WTC11 (cell line): ENCODE results near the gene NPB. TPM values are rescaled to one million over a fixed set of nuclear protein-coding genes. Genes with fewer than 3 reads are reported as not detected.
A peak's percentile ranks its signal among the peaks of the same experiment; 100 is the strongest.

Experiments used
- ATAC-seq: fragments of 200-7000 bp; cut with Tn5 transposase; 2 replicates; pipeline ENCODE4 v1.10.0; 2021; ENCODE audit warnings: mild to moderate bottlenecking, moderate library complexity
- CTCF ChIA-PET: fragments of 300-600 bp; sonication (Branson Sonifier 250); formaldehyde crosslinking; loops from one replicate; lab custom pipeline; 2021; ENCODE audit warnings: antibody characterized with exemption; lab: Charles Lee
- POLR2A ChIA-PET: fragments of 350-600 bp; sonication (Branson Sonifier 250); formaldehyde crosslinking; loops from one replicate; lab custom pipeline; 2021; ENCODE audit warnings: antibody characterized with exemption; lab: Charles Lee
- DNase-seq: peaks from one replicate; pipeline ENCODE4 v3.0.0; 2021; ENCODE audit warnings: low spot score
- H3K27ac Mint-ChIP-seq: 2 replicates; pipeline ENCODE4 v1.8.0; 2021; ENCODE audit warnings: mixed read lengths
- H3K27me3 Mint-ChIP-seq: 2 replicates; pipeline ENCODE4 v1.8.0; 2021; ENCODE audit warnings: low read depth, mild to moderate bottlenecking, moderate library complexity, mixed read lengths
- H3K36me3 Mint-ChIP-seq: 2 replicates; pipeline ENCODE4 v1.8.0; 2021; ENCODE audit warnings: mixed read lengths
- H3K4me1 Mint-ChIP-seq: 2 replicates; pipeline ENCODE4 v1.8.0; 2022; ENCODE audit warnings: mixed read lengths
- H3K4me3 Mint-ChIP-seq: 2 replicates; pipeline ENCODE4 v1.8.0; 2021; ENCODE audit warnings: mild to moderate bottlenecking, moderate library complexity, mixed read lengths
- H3K9me3 Mint-ChIP-seq: 2 replicates; pipeline ENCODE4 v1.8.0; 2021; ENCODE audit warnings: mixed read lengths
- FOXP1 ChIP-seq: sonication (generic); formaldehyde crosslinking; IDR thresholded peaks from 2 replicates; pipeline ENCODE4 v1.8.0; 2022; ENCODE audit warnings: missing genetic modification reagents, mild to moderate bottlenecking, moderate library complexity, borderline replicate concordance
- GTF2I ChIP-seq: fragments of 250-450 bp; sonication (Bioruptor Pico); conservative IDR thresholded peaks from 2 replicates; pipeline ENCODE4 v1.4.0; 2021; ENCODE audit warnings: mild to moderate bottlenecking
- HMGA2 ChIP-seq: fragments of 250-450 bp; sonication (Bioruptor Pico); IDR thresholded peaks from 2 replicates; pipeline ENCODE4 v1.4.0; 2021; ENCODE audit warnings: mild to moderate bottlenecking, moderate library complexity
- JUN ChIP-seq: sonication (generic); formaldehyde crosslinking; IDR thresholded peaks from 2 replicates; pipeline ENCODE4 v1.8.0; 2023; ENCODE audit warnings: mild to moderate bottlenecking, missing genetic modification reagents
- PRRX2 ChIP-seq: fragments of 250-450 bp; sonication (Bioruptor Pico); IDR thresholded peaks from 2 replicates; pipeline ENCODE4 v1.8.0; 2021; ENCODE audit warnings: mild to moderate bottlenecking
- TCF7 ChIP-seq: sonication (generic); formaldehyde crosslinking; IDR thresholded peaks from 2 replicates; pipeline ENCODE4 v1.8.0; 2022; ENCODE audit warnings: mild to moderate bottlenecking, low read depth, missing genetic modification reagents, moderate library complexity
- ZBTB21 ChIP-seq: sonication (generic); formaldehyde crosslinking; IDR thresholded peaks from 2 replicates; pipeline ENCODE4 v1.8.1; 2023; ENCODE audit warnings: mild to moderate bottlenecking, missing genetic modification reagents, borderline replicate concordance
- ZBTB43 ChIP-seq: sonication (generic); formaldehyde crosslinking; IDR thresholded peaks from 2 replicates; pipeline ENCODE4 v1.8.1; 2023; ENCODE audit warnings: mild to moderate bottlenecking, missing genetic modification reagents
- ZNF317 ChIP-seq: sonication (generic); formaldehyde crosslinking; IDR thresholded peaks from 2 replicates; pipeline ENCODE4 v1.8.1; 2023; ENCODE audit warnings: low read depth, mild to moderate bottlenecking, moderate library complexity, missing genetic modification reagents, borderline replicate concordance
- ZNF396 ChIP-seq: fragments of 250-450 bp; sonication (Bioruptor Pico); IDR thresholded peaks from 2 replicates; pipeline ENCODE4 v1.8.0; 2021; ENCODE audit warnings: mild to moderate bottlenecking, moderate library complexity, borderline replicate concordance
- ZNF423 ChIP-seq: fragments of 250-450 bp; sonication (Bioruptor Pico); IDR thresholded peaks from 2 replicates; pipeline ENCODE4 v2.1.2; 2022; ENCODE audit warnings: mild to moderate bottlenecking, moderate library complexity
- ZNF425 ChIP-seq: fragments of 250-450 bp; sonication (Bioruptor Pico); conservative IDR thresholded peaks from 2 replicates; pipeline ENCODE4 v1.9.0; 2021; ENCODE audit warnings: mild to moderate bottlenecking
- ZSCAN18 ChIP-seq: fragments of 250-450 bp; sonication (Bioruptor Pico); IDR thresholded peaks from 2 replicates; pipeline ENCODE4 v2.1.2; 2022; ENCODE audit warnings: mild to moderate bottlenecking, moderate library complexity
- total RNA-seq: library from RNA; stranded (reverse); gene quantifications from 3 replicates; pipeline ENCODE4 v1.2.3, GENCODE V29; 2021
- TF ChIP-seq, protein P1 (sequence below): sonication (generic); formaldehyde crosslinking; IDR thresholded peaks from 2 replicates; pipeline ENCODE4 v1.8.1; 2023; ENCODE audit warnings: mild to moderate bottlenecking, missing genetic modification reagents, moderate library complexity
- TF ChIP-seq, protein P2 (sequence below): sonication (generic); formaldehyde crosslinking; IDR thresholded peaks from 2 replicates; pipeline ENCODE4 v1.8.0; 2023; ENCODE audit warnings: mild to moderate bottlenecking, missing genetic modification reagents

NPB gene
- total RNA-seq, 1 experiment from 2014 or later = 1.9 TPM

DNA sequence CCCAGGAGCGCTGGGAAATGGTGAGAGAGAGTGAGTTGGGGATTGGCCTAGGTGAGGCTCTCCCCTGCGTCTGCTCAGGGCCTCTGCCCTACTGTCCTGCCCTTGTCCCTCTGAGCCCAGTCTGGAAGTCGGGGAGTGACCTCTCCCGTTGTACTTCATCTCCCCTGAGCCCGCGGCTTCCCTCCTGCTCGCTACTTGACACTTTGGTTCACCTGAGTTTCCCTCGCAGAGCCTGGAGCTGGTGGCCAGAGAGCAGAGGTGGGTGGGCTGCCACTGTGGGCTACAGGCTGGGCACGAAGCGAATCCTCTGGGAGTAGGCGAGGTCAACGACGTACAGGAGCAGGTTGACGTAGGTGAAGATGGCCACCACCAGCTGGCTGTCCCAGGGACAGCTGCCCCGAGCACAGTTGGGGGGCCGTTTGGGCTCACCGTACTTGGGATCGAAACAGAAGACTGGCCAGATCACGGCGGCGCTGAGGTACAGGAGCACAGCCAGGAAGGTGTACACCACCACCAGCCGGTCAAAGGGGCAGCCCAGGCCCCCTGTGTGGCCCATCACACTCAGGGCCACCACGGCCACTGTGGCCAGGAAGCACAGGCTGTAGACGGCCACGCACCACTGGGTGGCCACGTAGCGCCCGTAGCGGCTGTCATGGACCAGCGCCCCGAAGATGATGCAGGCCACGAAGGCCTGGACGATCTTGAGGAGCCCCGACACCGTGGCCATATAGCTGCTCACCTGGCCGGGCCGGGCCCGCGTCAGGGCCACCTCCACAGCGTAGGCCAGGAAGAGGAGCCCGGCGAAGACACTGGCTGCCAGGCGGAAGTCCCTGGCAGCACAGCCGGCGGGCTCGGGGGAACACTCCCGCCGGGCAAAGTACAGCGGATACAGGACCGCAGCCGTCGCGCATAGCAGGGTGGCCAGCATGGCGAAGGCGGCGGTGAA is 38.8 kb downstream of the NPB start:
- no peak overlapping the region for H3K27ac Mint-ChIP-seq
- no peaks in the 10 kb centered on the region for H3K36me3 Mint-ChIP-seq
- H3K27me3 Mint-ChIP-seq = peaks cover 23% of the 10 kb centered on the region
- H3K4me3 Mint-ChIP-seq = no peak overlapping the region
- DNase-seq = no peak
- no peak for ATAC-seq
- peaks cover 20% of the 10 kb centered on the region for H3K4me1 Mint-ChIP-seq
- TF ChIP-seq ZNF425 (CRISPR knock-in tag) (no peak), TCF7 (CRISPR knock-in tag) (no peak), HMGA2 (CRISPR knock-in tag) (no peak)
- H3K9me3 Mint-ChIP-seq = no peaks in the 10 kb centered on the region
- ChIA-PET CTCF (interaction anchor here (0.6 to 3.2 kb wide), 8 partner anchors 13 to 82 kb away, joined by 3 to 16 read pairs (median 4); partner anchors contain the start of genes CENPX and MAFG), POLR2A (interaction anchor here (1.2 kb wide), 1 partner anchor 9 kb away, joined by 3 read pairs; no protein-coding TSS in a partner anchor)

GRCh38 chr17:81941484-81942166 is 39.6 kb downstream of the NPB start:
- CTCF ChIA-PET = interaction anchor here (1.0 to 3.2 kb wide), 5 partner anchors 14 to 81 kb away, joined by 3 to 16 read pairs (median 4); partner anchors contain the start of genes CENPX and MAFG
- Mint-ChIP-seq H3K4me3 (peak overlapping the region; percentile 22), H3K9me3 (no peaks in the 10 kb centered on the region), H3K4me1 (peaks cover 12% of the 10 kb centered on the region; the same call in 1 of the 2 replicates), H3K36me3 (no peaks in the 10 kb centered on the region), H3K27me3 (peaks cover 23% of the 10 kb centered on the region), H3K27ac (no peak overlapping the region)
- TF ChIP-seq ZBTB43 (CRISPR knock-in tag) (no peak), FOXP1 (no peak), GTF2I (CRISPR knock-in tag) (no peak), PRRX2 (CRISPR knock-in tag) (no peak), ZNF423 (CRISPR knock-in tag) (0 out of 2 replicates have a peak, but pooled peaks have one; percentile 18)
- DNase-seq = peak; percentile 68
- POLR2A ChIA-PET = no interaction called here
- peak; percentile 16 for ATAC-seq

DNA sequence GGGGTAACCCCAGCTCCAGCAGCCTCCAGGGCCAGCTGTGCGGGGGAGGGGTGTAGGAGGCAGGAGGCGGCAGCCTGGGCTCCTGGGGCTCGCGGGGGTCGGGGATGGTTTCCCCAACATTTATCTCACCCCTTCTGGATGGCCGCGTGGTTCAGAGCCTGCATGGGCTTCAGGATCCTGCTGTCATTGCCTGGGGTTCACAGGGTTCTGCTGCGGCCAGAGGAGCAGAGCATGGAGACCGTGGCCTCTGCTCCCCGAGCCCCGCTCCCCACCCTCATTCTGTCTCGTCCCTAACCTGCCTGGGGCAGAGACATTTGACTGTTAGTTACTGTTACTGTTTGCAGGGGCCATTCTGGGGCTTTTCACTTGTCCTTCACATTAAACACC is 40.1 kb downstream of the NPB start:
- peak overlapping the region; percentile 25; the same call in 1 of the 2 replicates for H3K4me3 Mint-ChIP-seq
- no peak overlapping the region for H3K27ac Mint-ChIP-seq
- CTCF ChIA-PET = interaction anchor here (1.0 to 3.2 kb wide), 4 partner anchors 14 to 80 kb away, joined by 3 to 16 read pairs (median 4); partner anchors contain the start of genes CENPX and MAFG
- H3K27me3 Mint-ChIP-seq = peaks cover 23% of the 10 kb centered on the region
- no peaks in the 10 kb centered on the region for H3K36me3 Mint-ChIP-seq
- no peak for DNase-seq
- H3K4me1 Mint-ChIP-seq = peaks cover 12% of the 10 kb centered on the region; the same call in 1 of the 2 replicates
- POLR2A ChIA-PET = no interaction called here
- H3K9me3 Mint-ChIP-seq = no peaks in the 10 kb centered on the region
- ATAC-seq = no peak
- TF ChIP-seq JUN (CRISPR knock-in tag) (no peak), ZNF317 (CRISPR knock-in tag) (no peak), ZBTB21 (CRISPR knock-in tag) (no peak), ZSCAN18 (CRISPR knock-in tag) (no peak), ZNF396 (CRISPR knock-in tag) (no peak)
- TF ChIP-seq, protein P1, sequence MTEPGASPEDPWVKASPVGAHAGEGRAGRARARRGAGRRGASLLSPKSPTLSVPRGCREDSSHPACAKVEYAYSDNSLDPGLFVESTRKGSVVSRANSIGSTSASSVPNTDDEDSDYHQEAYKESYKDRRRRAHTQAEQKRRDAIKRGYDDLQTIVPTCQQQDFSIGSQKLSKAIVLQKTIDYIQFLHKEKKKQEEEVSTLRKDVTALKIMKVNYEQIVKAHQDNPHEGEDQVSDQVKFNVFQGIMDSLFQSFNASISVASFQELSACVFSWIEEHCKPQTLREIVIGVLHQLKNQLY (CRISPR knock-in tag) = no peak
- TF ChIP-seq, protein P2, sequence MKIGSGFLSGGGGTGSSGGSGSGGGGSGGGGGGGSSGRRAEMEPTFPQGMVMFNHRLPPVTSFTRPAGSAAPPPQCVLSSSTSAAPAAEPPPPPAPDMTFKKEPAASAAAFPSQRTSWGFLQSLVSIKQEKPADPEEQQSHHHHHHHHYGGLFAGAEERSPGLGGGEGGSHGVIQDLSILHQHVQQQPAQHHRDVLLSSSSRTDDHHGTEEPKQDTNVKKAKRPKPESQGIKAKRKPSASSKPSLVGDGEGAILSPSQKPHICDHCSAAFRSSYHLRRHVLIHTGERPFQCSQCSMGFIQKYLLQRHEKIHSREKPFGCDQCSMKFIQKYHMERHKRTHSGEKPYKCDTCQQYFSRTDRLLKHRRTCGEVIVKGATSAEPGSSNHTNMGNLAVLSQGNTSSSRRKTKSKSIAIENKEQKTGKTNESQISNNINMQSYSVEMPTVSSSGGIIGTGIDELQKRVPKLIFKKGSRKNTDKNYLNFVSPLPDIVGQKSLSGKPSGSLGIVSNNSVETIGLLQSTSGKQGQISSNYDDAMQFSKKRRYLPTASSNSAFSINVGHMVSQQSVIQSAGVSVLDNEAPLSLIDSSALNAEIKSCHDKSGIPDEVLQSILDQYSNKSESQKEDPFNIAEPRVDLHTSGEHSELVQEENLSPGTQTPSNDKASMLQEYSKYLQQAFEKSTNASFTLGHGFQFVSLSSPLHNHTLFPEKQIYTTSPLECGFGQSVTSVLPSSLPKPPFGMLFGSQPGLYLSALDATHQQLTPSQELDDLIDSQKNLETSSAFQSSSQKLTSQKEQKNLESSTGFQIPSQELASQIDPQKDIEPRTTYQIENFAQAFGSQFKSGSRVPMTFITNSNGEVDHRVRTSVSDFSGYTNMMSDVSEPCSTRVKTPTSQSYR (CRISPR knock-in tag) = no peak
